ENCODE data around the gene TMIGD1.

TMIGD1 gene

GRCh38 chr17:30326809-30327208 lies 7.0 kb downstream of the TMIGD1 start:
- no peak for DNase-seq

DNA sequence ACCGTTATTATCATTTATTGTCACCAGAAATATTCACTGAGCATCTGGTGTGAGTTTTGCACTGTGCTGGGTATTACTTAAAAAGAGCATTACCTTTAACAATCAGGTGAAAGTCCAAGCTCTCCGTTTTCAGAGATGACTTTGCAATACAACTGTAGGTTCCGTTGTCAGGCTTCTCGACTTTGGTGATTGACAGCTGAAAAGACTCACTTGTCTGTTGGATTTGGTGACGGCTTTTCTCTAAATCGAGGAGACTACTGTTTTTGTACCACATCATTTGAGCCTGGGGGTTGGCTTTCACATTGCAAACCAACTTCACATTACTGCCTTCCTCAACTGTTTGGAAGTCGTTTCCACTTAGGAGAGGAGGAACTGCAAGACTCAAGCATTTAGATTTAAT lies 9.1 kb downstream of the TMIGD1 start:
- no peak for DNase-seq

- peak; percentile 29 for DNase-seq
These were observed 9.9 kb downstream of the TMIGD1 start for GRCh38 chr17:30323895-30324319.

DNA sequence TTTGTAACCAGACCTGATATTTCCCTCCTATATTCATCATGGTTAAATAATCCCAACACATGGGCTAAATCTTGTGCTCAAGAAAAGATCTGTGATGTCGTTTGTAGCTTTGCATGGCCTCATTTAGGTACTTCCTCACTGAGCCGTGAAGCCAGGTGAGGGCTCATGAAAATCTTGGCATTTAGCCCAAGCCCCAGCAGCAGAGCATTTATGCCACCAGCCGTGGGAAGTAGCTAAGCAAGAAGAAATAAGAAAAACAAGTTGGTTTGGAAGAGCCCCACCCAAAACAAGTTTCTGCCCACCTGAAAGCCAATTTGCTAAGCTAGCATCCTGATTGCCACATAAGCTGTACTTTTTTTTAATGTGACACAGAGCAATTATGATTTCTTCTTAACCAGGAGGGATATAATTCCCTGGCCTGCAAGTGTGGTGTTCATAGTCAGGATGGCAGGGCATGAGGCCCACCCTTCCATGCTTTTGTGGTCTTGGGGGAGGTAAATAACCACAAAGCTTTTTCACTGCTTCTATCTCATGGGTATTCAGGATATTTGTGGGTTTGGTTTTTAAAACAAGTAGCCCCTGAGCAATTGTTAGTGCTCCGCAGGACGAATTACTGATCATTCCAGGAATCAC lies 10.5 kb downstream of the TMIGD1 start:
- DNase-seq = no peak

DNA sequence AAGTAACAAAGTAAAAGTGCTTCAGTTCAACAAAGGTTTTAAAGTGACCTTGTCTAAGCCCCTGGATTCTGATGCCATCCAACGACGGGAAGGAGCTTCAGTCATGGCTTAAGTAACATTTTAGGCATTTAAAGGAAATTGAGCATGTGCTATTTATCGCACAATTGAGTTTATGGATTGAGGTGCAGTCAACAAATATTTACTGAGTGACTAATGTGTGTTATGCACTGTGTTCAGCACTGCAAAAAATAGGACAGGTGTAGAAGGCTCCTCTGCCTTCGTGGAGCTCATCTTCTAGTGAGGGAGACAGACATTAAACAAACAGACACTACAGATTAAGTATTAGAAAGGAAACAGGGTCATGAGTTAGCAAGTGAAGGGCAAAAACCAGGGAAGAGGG lies 12.5 kb downstream of the TMIGD1 start:
- no peak for DNase-seq

DNA sequence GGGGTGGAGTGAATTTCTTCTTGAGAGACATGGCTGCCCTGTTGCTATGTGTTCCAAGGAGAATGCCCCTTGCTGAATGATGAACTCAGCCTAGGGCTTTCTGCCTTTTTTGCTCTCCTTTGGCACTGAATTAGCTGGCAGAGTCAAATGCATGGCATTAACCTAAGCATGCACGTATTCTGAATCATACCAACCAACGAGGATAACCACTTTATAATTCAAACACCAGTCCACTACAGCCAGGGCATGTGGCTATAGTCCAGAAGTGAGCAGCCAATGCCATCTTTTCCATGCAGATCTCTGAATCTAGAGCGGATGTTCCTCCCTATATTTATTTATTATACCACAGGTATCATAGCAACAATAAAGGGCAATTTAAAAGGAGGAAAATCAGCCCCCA lies 15.7 kb downstream of the TMIGD1 start:
- no peak for DNase-seq

GRCh38 chr17:30316736-30317135 lies 17.1 kb downstream of the TMIGD1 start:
- no peak for DNase-seq

DNA sequence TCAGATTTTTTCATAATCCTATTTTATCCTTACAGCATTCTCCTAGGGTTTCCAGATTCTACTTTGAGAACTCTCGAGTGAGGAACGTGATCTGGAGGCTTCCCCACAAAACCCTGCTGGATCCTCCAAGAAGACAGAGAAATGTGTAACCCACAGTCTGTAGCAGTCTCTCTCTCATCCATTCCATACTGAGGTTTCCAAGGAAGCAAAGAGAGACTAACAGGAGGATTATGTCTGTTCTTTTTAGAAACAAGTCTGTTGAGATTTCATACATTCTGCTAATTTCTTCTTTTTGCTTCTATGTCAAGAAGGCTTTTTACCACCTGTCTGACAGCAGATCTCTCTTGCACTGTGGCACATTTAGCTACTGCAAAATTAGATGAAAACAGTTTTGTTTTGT lies 18.8 kb downstream of the TMIGD1 start:
- DNase-seq = no peak

GRCh38 chr17:30314474-30314873 lies 19.4 kb downstream of the TMIGD1 start:
- DNase-seq = no peak

- DNase-seq = no peak
These were observed 21.6 kb downstream of the TMIGD1 start for GRCh38 chr17:30312226-30312625.

GRCh38 chr17:30310562-30310961 lies 23.3 kb downstream of the TMIGD1 start:
- no peak for DNase-seq

- DNase-seq = no peak
These were observed 24.3 kb downstream of the TMIGD1 start for GRCh38 chr17:30309591-30309990.

DNA sequence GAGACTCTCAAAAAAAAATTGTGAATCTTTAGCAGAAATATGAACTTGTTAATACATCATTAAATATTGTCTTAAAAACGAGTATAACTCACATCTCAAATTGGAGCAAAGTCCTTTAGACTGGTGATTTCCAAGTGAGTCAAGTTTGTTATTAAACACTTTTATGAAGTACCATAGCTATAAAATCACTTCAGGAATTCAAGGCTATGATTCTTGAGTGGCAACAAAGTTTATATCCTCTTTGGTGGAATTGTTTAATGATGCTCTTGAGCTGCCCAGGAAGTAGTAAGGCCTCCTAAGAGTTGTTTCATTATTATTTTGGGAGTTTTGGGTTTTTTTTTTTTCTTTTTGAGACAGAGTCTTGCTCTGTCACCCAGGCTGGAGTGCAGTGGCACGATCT lies 25.5 kb downstream of the TMIGD1 start:
- no peak for DNase-seq

DNA sequence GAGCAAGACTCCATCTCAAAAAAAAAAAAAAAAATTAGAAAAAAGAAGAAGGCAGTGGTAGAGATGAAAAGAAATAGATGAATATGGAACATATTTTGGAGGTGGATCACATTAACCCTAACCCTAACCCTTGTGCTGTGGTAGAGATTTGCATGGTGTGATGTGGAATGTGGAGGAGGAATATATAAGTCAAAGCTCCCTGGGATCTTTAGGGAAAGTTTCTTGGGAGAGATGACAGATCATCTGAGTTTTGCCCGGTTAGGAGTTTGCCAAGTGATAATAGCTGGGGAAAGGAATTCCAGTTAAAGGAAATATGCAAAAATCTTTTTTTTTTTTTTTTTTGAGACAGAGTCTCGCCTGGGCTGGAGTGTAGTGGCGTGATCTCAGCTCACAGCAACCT lies 29.1 kb downstream of the TMIGD1 start:
- no peak for DNase-seq

DNA sequence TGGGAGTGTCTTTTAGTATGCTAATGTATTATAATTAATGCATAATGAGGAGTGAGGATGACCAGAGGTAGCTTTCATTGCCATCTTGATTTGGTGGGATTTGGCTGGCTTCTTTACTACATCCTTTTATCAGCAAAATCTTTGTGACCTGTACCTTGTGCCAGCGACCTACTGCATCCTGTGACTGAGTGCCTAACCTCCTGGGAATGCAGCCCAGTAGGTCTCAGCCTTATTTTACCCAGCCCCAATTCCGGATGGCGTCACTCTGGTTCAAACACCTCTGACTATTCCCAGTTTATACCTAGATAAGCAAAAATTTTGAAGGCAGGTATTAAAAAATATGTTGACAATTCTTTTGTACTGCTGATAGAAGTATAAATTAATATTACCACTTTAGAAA lies 31.6 kb downstream of the TMIGD1 start:
- no peak for DNase-seq

DNA sequence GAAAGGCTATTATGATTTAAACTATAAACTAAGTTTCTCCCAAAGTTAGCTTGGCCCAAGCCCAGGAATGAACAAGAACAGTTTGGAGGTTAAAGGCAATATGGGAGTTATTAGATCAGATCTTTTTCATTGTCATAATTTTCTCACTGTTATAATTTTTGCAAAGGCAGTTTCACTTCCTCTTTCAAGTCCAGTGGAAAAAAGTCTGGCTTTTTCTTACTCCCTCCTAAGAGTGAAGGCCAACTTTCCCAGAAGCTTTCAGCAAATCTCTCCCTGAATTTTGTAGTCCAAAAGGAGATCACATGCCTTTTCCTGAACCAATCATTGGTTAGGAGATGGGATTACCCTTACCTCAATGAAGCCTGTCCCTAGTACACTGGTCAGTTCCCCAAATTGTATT lies 33.0 kb downstream of the TMIGD1 start:
- no peak for DNase-seq

DNA sequence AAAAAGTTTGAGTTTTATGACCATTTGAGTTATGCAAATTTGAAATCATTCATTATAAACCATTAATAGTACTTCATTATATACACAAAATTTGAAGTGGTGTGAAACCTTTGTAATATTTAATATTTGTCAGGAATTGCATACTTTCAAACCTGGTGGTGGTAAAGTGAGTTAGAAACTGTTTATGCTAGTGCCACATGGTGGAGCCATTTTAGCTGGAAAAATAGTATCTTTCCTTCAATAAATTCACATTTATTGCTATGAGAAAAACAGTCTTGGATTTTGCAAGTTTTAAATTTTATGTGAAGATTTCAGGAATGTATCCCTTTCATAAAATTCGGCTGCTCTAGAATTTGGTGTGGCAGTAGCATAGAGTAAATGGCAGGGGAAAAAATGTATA lies 34.9 kb downstream of the TMIGD1 start:
- DNase-seq = no peak

DNA sequence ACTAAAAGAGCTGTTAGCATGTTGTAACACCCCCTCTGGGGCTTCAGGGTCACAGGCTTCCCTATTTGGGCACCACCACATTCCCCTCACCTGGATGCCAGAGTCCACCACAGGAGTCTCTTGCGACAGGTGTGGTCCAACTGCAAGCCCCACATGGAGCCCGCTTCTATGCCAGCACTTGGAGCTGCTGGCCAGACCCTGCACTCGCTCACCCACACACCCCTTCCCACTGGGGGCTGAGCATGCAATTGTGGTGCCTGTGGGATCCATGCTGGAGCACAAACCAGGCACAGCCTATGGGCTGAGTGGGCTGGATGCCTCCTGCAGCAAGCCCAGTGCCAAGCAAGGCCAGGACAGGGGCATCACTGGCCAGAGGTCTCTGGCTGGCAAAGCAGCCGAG lies 36.1 kb downstream of the TMIGD1 start:
- DNase-seq = no peak

DNA sequence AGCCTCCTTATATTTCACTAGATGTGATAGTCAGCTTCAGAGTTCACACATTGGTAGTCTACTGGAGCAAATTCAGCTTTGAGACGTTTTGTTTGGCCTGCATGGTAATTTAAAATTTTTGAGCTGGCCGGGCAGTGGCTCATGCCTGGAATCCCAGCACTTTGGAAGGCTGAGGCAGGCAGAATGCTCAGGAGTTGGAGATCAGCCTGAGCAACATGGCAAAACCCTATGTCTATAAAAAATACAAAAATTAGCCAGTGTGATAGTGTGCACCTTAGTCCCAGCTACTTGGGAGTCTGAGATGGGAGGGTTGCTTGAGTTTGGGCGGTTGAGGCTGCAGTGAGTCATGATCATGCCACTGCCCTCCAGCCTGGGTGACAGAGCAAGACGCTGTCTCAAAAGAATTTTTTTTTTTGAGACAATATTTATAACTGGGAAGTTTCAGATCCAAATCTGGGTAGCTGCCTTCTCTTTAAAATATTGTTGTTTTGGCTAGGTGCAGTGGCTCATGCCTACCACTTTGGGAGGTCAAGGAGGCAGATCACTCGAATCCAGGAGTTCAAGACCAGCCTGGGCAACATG lies 37.3 kb downstream of the TMIGD1 start:
- DNase-seq = no peak

DNA sequence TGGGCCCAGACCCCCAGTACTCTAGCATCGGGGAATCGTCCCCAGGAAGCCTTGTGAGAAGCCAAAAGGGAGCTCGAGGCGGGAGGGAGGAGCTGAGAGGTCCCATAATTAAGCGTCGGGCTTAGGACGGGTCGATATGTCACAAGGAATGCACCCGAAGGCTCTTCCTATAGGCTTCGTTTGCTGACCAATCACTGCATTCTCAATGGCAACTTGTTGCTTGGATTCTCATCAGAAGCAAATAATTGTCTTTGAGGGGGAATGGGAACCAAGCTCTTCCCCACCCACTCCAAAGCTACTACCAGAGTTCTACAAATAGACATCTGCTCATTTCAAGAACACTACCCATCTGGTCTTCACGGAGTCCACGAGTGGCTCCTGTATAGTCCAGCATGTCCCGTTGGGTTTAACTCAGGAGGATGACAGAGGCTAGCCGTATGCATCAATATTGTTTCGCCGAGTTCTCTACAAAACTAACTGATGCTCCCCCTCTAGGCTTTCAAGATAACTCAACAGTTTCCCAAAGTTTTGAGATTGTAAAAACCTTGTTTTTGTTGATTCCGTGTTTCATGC lies 41.5 kb downstream of the TMIGD1 start:
- no peak for DNase-seq

DNA sequence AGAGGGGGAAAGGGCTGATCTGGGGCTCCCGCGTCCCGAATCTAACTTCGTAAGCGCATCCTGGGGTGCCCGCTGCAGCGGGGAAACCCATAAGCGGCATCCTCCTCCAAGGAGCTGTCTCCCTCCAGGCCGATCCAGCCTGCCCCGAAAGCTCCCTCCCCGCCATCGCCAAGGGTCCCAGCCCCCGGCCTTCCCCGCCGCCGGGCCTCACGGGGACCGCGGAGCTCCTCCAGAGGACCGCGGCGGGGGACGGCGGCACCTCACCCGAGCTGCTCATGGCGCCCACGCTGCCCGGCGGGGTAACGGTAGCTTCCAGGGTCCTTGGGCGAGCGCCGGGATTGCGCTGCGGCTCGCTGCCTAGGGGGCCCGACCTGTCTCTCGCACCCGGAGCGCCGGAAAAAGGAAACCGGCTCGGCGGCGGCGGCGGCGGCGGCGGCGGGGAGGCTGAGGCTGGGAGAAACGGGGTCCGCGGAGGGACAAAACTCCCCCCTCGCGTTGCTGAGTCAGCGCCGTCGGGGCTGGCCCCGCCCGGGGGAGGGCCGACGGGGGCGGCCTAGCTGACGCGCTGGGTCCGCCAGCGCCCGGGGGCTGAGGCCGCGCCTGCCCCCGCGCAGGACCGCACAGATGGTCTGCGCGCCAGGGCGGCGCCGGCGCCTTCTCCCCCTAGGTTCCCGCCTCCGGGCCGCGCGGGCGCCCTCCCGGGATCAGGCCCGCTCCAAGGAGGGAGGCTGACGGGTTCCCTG lies 42.1 kb downstream of the TMIGD1 start, which contains the start of gene BLMH:
TSS of gene BLMH (minus strand) at position 402 of the 743 bp plus-strand sequence. CDS start at position 277, 125 bp downstream.
- DNase-seq = peak; percentile 87

DNA sequence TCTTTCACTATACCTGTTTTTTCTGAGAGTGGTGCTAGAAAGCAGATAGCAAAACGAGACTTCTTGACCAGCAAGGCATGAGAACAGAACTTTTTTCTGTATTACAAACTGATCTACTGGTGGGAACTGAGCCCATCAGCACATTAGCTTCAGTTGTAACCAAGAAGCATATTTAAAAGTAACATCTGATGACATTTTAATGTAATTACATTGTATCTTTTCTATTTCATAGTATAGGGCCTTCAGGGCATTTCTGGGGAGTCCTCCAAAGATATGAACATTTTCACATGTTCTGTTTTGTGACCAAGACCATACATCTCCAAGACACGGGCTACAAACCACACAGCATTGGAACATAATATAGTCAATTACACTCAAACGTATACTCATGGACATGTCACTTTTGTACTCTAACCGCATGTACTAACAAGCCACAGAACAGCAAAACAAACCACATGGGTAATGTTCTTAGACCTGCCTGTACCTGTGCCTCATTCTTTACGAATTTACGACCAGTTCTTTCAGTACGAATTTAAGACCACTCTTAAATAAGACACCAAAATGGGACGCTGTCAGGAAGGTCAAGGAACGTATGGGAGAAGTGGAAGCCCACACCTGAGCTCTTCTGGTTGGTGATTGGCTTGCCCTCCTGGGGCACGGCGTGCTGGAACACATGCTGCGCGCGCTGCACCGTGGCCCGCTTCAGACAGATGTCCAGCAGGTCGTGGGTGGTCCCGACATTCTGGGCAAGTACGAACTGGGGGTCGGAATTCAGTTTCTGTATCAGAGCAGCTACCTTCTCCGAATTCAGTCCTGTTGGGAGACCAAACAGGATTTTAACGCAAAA lies 42.9 kb downstream of the TMIGD1 start:
- DNase-seq = peak; percentile 53

DNA sequence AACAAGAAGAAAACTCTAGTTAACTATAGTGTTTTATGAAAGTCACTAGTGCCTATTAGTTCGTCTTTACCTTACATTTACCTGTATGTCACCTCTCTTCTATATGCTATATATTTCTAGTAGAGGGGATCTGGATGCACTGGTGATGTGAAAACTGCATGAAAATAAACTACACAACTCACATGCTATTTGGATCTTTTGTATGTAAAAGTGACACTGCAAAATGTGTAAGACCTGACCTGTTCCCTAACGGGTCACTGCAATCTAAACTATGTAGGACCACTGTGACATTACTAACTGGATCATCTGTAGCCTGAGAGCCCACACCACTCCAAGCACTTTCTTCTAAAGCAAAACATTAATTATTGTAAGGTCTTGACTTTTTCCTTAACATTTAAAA lies 43.8 kb downstream of the TMIGD1 start:
- DNase-seq = no peak
